Stimulated activated CD4-positive, alpha-beta T cell treated with anti-CD3 and anti-CD28 coated beads, Interleukin-4, amount 100 ng/mL, for 24 hours (primary cell): ENCODE data around the gene PDXDC1.
"Not testable (repeated sequence)": the region's sequence is repeated elsewhere in the genome, so short reads cannot be mapped to it uniquely, and the experiment has no call there.

ENCODE experiments used
- DNase-seq: peaks from one replicate; pipeline ENCODE4 v3.0.0-alpha.2; 2020

PDXDC1 gene

DNA sequence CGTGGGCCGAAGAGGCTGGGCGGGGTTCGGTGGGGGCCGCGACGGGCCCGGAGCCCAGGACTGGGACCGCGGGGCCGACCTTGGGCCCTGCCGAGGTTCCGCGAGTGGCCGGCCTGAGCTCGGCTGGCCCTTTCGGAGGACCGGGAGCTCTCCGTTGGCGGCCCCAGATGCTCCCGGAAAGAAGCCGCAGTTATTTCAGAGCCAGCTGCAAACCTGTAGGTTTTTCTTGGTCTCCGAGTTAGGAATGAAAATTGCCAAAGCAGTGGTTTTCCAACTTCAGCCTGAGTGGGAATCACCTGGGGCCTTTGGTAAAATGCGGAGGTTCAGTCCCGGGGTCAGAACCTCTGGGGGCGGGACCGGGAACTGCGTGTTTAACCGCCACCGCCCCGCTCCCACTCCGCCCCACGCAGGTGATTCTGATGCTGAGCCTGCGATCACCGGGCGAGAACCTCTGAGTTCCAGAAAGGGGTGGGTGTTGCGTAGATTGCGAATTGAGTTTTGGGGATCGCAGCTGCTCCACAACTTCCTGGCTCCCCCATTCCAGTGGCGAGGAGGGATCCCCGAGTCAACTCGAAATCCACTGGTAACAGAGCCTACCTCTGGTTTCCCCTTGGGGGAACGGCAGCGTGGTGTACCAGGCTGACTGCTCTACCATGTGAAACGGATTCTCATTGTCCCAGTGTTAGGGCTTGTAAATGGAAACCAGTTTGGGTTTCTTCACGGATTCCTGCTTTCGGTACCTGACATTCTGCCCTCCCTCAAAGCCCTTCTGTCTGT is 780 bp downstream of the PDXDC1 start:
- peak; percentile 67 for DNase-seq

DNA sequence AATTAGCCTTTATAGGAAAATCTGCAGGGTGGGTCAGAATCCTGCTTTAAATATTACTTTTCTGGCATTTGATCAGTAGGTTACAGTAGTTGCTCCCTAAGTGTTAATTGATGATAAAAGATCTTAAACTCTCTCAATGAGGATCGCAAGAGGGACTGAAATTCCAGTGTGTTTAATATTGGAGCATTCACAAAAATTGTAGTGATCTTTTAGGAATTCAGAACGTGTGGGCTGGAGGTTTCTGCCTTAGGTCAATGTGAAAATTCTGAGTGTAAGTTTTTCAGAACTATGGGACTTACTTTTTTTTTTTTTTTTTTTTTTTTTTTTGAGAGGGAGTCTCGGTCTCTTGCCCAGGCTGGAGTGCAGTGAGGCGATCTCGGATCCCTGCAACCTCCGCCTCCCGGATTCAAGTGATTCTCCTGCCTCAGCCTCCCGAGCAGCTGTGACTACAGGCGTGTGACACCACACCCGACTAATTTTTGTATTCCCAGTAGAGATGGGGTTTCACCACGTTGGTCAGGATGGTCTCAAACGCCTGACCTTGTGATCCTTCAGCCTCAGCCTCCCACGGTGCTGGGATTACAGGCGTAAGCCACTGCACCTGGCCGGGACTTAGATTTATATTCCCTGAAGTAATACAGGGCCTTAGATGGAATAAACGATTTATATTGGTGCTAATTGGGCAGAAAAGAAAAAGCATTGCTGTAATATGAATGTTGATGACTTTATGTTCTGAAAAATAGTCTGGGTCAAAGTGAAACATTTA is 2.3 kb downstream of the PDXDC1 start:
- not testable (repeated sequence) for DNase-seq

- not testable (repeated sequence) for DNase-seq
These were observed 3.5 kb downstream of the PDXDC1 start for GRCh38 chr16:14978281-14978680.

DNA sequence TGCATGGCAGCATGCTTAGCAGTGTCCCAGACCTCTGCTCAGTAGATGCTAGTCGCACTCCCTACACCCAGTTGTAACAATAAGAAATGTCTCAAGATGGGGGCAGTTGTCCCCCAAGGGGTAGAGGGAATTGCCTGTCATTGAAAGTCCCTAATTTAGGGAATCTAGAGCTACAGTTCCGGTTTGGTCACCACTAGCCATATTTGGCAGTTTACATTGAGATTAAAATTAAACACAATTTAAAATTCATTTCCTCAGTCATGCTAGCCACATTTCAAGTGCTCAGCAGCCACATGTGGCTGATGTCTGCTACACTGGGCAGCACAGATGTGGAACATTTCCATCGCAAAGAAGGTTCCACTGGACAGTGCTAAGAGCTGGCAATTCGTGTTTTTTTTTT is 4.1 kb downstream of the PDXDC1 start:
- DNase-seq, result not testable (repeated sequence)

DNA sequence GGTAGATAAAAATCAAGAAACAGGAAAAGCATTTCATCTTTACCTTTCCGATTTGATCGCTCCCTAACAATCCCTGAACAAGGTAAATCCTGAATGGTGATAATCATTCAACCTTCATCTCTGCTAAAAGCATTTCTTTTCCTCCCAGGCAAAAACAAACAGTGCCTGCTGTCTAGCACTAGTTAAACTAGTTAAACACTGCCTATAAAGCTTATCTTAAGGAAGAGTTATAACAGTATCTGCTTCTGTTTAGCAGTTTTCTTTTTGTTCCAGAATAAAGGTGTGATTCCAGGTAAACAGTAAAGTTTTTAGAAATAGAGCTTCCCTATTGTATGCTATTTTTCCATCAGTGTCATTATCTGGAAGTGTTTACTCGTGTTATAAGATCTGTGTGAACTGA is 6.4 kb downstream of the PDXDC1 start:
- not testable (repeated sequence) for DNase-seq

DNA sequence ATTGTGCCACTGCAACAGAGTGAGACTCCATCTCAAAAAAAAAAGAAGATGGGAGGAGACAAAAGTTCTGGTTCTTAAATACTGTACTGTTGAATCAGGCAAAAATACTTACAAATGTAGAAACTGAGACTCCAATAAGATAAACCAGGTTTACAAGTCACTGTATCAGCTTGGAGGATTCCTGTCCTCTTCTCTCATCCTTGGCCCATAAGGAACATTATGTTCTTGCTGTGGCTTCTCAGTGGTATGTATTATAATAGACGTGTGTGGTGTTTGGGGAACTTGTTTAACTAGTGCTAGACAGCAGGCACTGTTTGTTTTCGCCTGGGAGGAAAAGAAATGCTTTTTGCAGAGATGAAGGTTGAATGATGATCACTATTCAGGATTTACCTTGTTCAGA is 7.7 kb downstream of the PDXDC1 start:
- DNase-seq, result not testable (repeated sequence)

DNA sequence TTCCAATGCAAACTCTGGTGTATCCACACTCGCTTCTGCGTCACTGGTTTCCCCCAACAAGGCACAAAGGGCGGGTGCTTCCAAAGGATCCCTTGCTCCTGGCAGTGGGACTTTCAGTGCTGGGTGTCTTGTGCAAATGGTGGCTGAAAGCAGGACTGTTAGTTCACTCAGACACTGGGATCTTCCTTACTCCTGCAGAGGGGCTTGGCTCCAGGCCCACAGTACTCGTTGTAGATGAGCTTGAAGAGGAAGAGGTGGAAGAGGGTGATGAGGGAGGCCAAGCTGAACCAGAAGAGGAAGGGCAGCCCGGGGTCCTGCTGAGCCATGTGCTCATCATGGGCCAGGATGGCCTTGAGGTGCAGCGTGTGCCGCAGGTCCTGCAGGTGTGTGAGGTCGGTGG is 13.3 kb downstream of the PDXDC1 start:
- DNase-seq, result not testable (repeated sequence)

GRCh38 chr16:14988661-14989191 is 13.9 kb downstream of the PDXDC1 start:
- DNase-seq, result not testable (repeated sequence)

- not testable (repeated sequence) for DNase-seq
These were observed 14.8 kb downstream of the PDXDC1 start for GRCh38 chr16:14989291-14990281.

DNA sequence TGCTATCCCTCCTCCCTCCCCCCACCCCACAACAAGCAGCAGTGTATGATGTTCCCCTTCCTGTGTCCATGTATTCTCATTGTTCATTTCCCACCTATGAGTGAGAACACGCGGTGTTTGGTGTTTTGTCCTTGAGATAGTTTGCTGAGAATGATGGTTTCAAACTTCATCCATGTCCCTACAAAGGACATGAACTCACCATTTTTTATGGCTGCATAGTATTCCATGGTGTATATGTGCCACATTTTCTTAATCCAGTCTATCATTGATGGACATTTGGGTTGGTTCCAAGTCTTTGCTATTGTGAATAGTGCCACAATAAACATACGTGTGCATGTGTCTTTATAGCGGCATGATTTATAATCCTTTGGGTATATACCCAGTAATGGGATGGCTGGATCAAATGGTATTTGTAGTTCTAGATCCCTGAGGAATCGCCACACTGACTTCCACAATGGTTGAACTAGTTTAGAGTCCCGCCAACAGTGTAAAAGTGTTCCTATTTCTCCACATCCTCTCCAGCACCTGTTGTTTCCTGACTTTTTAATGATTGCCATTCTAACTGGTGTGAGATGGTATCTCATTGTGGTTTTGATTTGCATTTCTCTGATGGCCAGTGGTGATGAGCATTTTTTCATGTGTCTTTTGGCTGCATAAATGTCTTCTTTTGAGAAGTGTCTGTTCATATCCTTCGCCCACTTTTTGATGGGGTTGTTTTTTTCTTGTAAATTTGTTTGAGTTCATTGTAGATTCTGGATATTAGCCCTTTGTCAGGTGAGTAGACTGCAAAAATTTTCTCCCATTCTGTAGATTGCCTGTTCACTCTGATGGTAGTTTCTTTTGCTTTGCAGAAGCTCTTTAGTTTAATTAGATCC is 18.7 kb downstream of the PDXDC1 start:
- not testable (repeated sequence) for DNase-seq

- DNase-seq, result not testable (repeated sequence)
These were observed 21.9 kb downstream of the PDXDC1 start for GRCh38 chr16:14996702-14997101.

- not testable (repeated sequence) for DNase-seq
These were observed 23.5 kb downstream of the PDXDC1 start for GRCh38 chr16:14998300-14998699.

DNA sequence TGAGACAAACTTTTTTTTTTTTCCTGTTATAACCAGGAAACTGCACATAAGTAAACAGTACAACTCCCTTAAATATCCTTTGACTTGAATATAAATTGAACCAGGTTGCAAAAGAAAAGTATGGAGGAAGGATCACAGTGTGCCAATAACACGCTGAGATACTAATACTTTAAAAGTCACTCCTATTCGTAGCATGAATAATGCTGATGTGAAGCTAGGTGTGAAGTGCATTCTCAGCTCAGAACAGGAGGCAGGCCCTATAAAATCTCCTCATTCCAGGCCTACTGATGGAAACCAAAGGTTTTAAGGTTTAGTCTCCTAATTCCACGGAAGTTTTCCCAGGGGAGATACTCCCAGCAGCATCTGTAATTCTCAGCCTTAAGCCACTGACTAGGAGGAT is 25.0 kb downstream of the PDXDC1 start:
- not testable (repeated sequence) for DNase-seq

- DNase-seq, result not testable (repeated sequence)
These were observed 27.6 kb downstream of the PDXDC1 start for GRCh38 chr16:15002448-15002847.

- not testable (repeated sequence) for DNase-seq
These were observed 30.7 kb downstream of the PDXDC1 start for GRCh38 chr16:15005357-15006132.

- DNase-seq, result not testable (repeated sequence)
These were observed 33.8 kb downstream of the PDXDC1 start for GRCh38 chr16:15008647-15009046.

- DNase-seq, result not testable (repeated sequence)
These were observed 38.1 kb downstream of the PDXDC1 start for GRCh38 chr16:15012941-15013340.

DNA sequence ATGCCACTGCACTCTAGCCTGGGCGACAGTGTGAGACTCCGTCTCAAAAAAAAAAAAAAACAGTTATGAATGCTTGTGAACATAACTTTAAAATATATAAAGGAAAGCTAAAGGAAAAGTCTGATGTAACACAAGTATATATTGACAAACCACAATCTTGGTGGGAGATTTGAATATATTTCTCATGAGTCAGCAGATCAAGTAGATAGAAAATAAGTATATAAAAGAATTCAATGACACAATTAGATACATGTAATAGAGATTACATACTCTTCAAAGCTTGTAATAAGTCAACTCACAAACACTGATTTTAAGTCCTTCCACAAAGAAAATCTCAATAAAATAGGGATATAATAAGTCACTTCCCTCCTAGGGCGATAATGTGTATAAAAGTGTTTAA is 40.8 kb downstream of the PDXDC1 start:
- DNase-seq, result not testable (repeated sequence)

- DNase-seq, result not testable (repeated sequence)
These were observed 41.5 kb downstream of the PDXDC1 start for GRCh38 chr16:15016354-15016753.

GRCh38 chr16:15016951-15017580 is 42.2 kb downstream of the PDXDC1 start:
- DNase-seq, result not testable (repeated sequence)
